HG03103 (cell line): ENCODE data around the gene MRPS27.
"Not testable (repeated sequence)": the region's sequence is repeated elsewhere in the genome, so short reads cannot be mapped to it uniquely, and the experiment has no call there.

ENCODE experiments used
- ATAC-seq: cut with Tn5 transposase; IDR thresholded peaks from one replicate; pipeline ENCODE4 v1.9.1; 2021; ENCODE audit warnings: low read depth; ENCODE audit not compliant: unreplicated experiment

Gene MRPS27

GRCh38 chr5:72179816-72180440 is 140.1 kb downstream of the MRPS27 start:
- ATAC-seq = no peak

- no peak for ATAC-seq
These were observed 140.8 kb downstream of the MRPS27 start for GRCh38 chr5:72179028-72179815.

GRCh38 chr5:72177538-72177937 is 142.5 kb downstream of the MRPS27 start:
- no peak for ATAC-seq

GRCh38 chr5:72172786-72173185 is 147.3 kb downstream of the MRPS27 start:
- ATAC-seq = no peak

GRCh38 chr5:72171667-72172066 is 148.4 kb downstream of the MRPS27 start:
- no peak for ATAC-seq

- not testable (repeated sequence) for ATAC-seq
These were observed 148.9 kb downstream of the MRPS27 start for GRCh38 chr5:72171181-72171580.

GRCh38 chr5:72170101-72170500 is 149.9 kb downstream of the MRPS27 start:
- no peak for ATAC-seq
